HCT116 (cell line): ENCODE measurements around the gene CYP51A1. TPM values are rescaled to one million over a fixed set of nuclear protein-coding genes. Genes with fewer than 3 reads are reported as not detected.
"Not testable (repeated sequence)": the region's sequence is repeated elsewhere in the genome, so short reads cannot be mapped to it uniquely, and the experiment has no call there.

Experiments
- ATAC-seq: fragments of 200-7000 bp; cut with Tn5 transposase; 2 replicates; pipeline ENCODE4 v1.9.1; 2020; ENCODE audit warnings: mild to moderate bottlenecking, moderate library complexity
- BruUV-seq: library from RNA; stranded (reverse); fragments of 400-500 nt; replicated peaks from 2 replicates; lab custom pipeline; 2021; lab: Mats Ljungman, UMichigan
- CTCF ChIA-PET: fragments of 300-600 bp; sonication (Branson Sonifier 250); formaldehyde crosslinking; loops from one replicate; lab custom pipeline; 2021; ENCODE audit warnings: antibody characterized with exemption; lab: Charles Lee
- POLR2A ChIA-PET: fragments of 300-600, 350-600 bp; sonication (Branson Sonifier 250); formaldehyde crosslinking; loops from one replicate; lab custom pipeline; 2021; ENCODE audit warnings: antibody characterized with exemption; lab: Charles Lee
- RAD21 ChIA-PET, 2 experiments: fragments of 300-600 bp; sonication (Branson Sonifier 250); formaldehyde crosslinking; loops; one replicate each; lab custom pipeline; 2023; ENCODE audit warnings: low total read pairs in 2 of 2; ENCODE audit not compliant: uncharacterized antibody in 2 of 2, unreplicated experiment in 2 of 2, low non-redundant PET in 1 of 2; lab: Charles Lee
- DNase-seq: peaks from one replicate; pipeline ENCODE4 v3.0.0-alpha.2; 2010; ENCODE audit warnings: low read depth, low spot score
- H2AFZ ChIP-seq: fragments of 200-600 bp; shearing (Covaris generic), sonication (generic); 2 replicates; pipeline ENCODE4 v1.6.1; 2017; ENCODE audit warnings: low read depth, mixed run types, mixed read lengths, antibody characterized with exemption, low read length; ENCODE audit not compliant: poor library complexity, severe bottlenecking
- H3K27ac ChIP-seq: 2 replicates; pipeline ENCODE4 v1.5.1; 2012; ENCODE audit warnings: low read depth, low read length
- H3K27me3 ChIP-seq: fragments of 200-600 bp; sonication (generic); 2 replicates; pipeline ENCODE4 v1.6.1; 2016; ENCODE audit warnings: mixed run types, low read length, mixed read lengths; ENCODE audit not compliant: insufficient read depth
- H3K36me3 ChIP-seq, 2 experiments: fragments of 200-500 bp in 1 of 2; fragments of 200-600 bp in 1 of 2; sonication (Bioruptor generic) in 1 of 2; sonication (generic) in 1 of 2; 2 replicates each; pipeline versions ENCODE4 v1.5.1 to v1.6.1; 2014 to 2016; ENCODE audit warnings: low read length in 2 of 2, inconsistent platforms in 1 of 2, mixed read lengths in 1 of 2, mixed run types in 1 of 2; ENCODE audit not compliant: insufficient read depth in 2 of 2, control insufficient read depth in 1 of 2
- H3K4me1 ChIP-seq, 2 experiments: fragments of 200-600 bp in 1 of 2; sonication (generic) in 1 of 2; 2 replicates each; pipeline versions ENCODE4 v1.5.1 to v1.6.1; 2012 to 2017; ENCODE audit warnings: low read length in 2 of 2, inconsistent platforms in 1 of 2, mild to moderate bottlenecking in 1 of 2, mixed read lengths in 1 of 2, mixed run types in 1 of 2, moderate library complexity in 1 of 2; ENCODE audit not compliant: insufficient read depth in 2 of 2, control insufficient read depth in 1 of 2
- H3K4me2 ChIP-seq: fragments of 200-600 bp; sonication (generic); 2 replicates; pipeline ENCODE4 v1.6.1; 2017; ENCODE audit warnings: mixed run types, low read length, mixed read lengths
- H3K4me3 ChIP-seq, 2 experiments: fragments of 200-600 bp in 1 of 2; sonication (generic) in 1 of 2; replicated peaks in 1 of 2; 2 replicates each; pipeline ENCODE4 v1.5.1; 2011 to 2016; ENCODE audit warnings: low read length in 2 of 2, control low read depth in 1 of 2, low read depth in 1 of 2, mild to moderate bottlenecking in 1 of 2, mixed read lengths in 1 of 2, mixed run types in 1 of 2
- H3K79me2 ChIP-seq: fragments of 200-600 bp; sonication (generic); 2 replicates; pipeline ENCODE4 v1.6.1; 2017; ENCODE audit warnings: mild to moderate bottlenecking, mixed run types, low read length, moderate library complexity, mixed read lengths; ENCODE audit not compliant: insufficient read depth
- H3K9ac ChIP-seq: fragments of 200-600 bp; sonication (generic); 2 replicates; pipeline ENCODE4 v1.6.1; 2016; ENCODE audit warnings: low read length, mixed read lengths
- H3K9me2 ChIP-seq: fragments of 200-600 bp; sonication (generic), shearing (Covaris generic); 2 replicates; pipeline ENCODE4 v1.6.1; 2017; ENCODE audit warnings: mixed run types, mild to moderate bottlenecking, moderate library complexity; ENCODE audit not compliant: insufficient read depth
- H3K9me3 ChIP-seq, 2 experiments: fragments of 200-500 bp in 1 of 2; fragments of 200-600 bp in 1 of 2; sonication (Bioruptor generic) in 1 of 2; sonication (generic) in 1 of 2; 2 replicates each; pipeline ENCODE4 v1.6.1; 2014 to 2017; ENCODE audit warnings: low read length in 2 of 2, mixed read lengths in 2 of 2, inconsistent platforms in 1 of 2, low read depth in 1 of 2, mild to moderate bottlenecking in 1 of 2, mixed run types in 1 of 2, moderate library complexity in 1 of 2; ENCODE audit not compliant: control insufficient read depth in 1 of 2, insufficient read depth in 1 of 2
- H4K20me1 ChIP-seq: fragments of 200-600 bp; sonication (generic), shearing (Covaris generic); 2 replicates; pipeline ENCODE4 v1.6.1; 2017; ENCODE audit warnings: mixed run types, mild to moderate bottlenecking, moderate library complexity; ENCODE audit not compliant: insufficient read depth
- ATF3 ChIP-seq: IDR thresholded peaks from 2 replicates; pipeline ENCODE4 v1.6.1; 2012
- CBX3 ChIP-seq: IDR thresholded peaks from 2 replicates; pipeline ENCODE4 v1.6.1; 2012; ENCODE audit warnings: low read depth
- CEBPB ChIP-seq: IDR thresholded peaks from 2 replicates; pipeline ENCODE4 v1.6.1; 2012; ENCODE audit warnings: low read depth
- EGR1 ChIP-seq: IDR thresholded peaks from 2 replicates; pipeline ENCODE4 v1.6.1; 2012; ENCODE audit warnings: low read depth
- JUND ChIP-seq: IDR thresholded peaks from 2 replicates; pipeline ENCODE4 v1.6.1; 2012
- POLR2AphosphoS5 ChIP-seq: IDR thresholded peaks from 2 replicates; pipeline ENCODE4 v1.6.1; 2011; ENCODE audit warnings: mild to moderate bottlenecking, low read depth, low read length, moderate library complexity
- SIN3A ChIP-seq: IDR thresholded peaks from 2 replicates; pipeline ENCODE4 v1.6.1; 2012; ENCODE audit warnings: low read depth
- SRF ChIP-seq: IDR thresholded peaks from 2 replicates; pipeline ENCODE4 v1.6.1; 2012; ENCODE audit warnings: low read depth
- TCF7L2 ChIP-seq: IDR thresholded peaks from 2 replicates; pipeline ENCODE4 v1.7.0; 2011; ENCODE audit warnings: borderline replicate concordance, inconsistent platforms; ENCODE audit not compliant: insufficient read depth, insufficient read length; ENCODE audit errors: extremely low read depth
- ZBTB33 ChIP-seq: IDR thresholded peaks from 2 replicates; pipeline ENCODE4 v1.6.1; 2011; ENCODE audit warnings: mild to moderate bottlenecking, low read length, moderate library complexity; ENCODE audit not compliant: insufficient replicate concordance; ENCODE audit errors: extremely low read depth
- intact Hi-C: fragments of 100-400 bp; cut with micrococcal nuclease; formaldehyde crosslinking; loops from 2 replicates; pipeline ENCODE4 v1.10.0; 2022
- total RNA-seq: library from RNA; stranded (reverse); gene quantifications from one replicate; pipeline ENCODE4 v1.2.1, GENCODE V29; 2021; ENCODE audit not compliant: unreplicated experiment
- TF ChIP-seq, protein P1 (sequence below): IDR thresholded peaks from 2 replicates; pipeline ENCODE4 v1.6.1; 2012; ENCODE audit warnings: low read depth
- TF ChIP-seq, protein P2 (sequence below), 3 experiments: fragments of 200-600 bp in 1 of 3; sonication (generic) in 1 of 3; IDR thresholded peaks in 2 of 3; conservative IDR thresholded peaks in 1 of 3; 2 replicates each; pipeline ENCODE4 v1.5.1; 2012 to 2017; ENCODE audit warnings: low read depth in 2 of 3, low read length in 2 of 3, antibody characterized with exemption in 1 of 3, borderline replicate concordance in 1 of 3, control low read depth in 1 of 3, mild to moderate bottlenecking in 1 of 3, mixed read lengths in 1 of 3, mixed run types in 1 of 3, moderate library complexity in 1 of 3; ENCODE audit not compliant: insufficient read depth in 1 of 3

Gene CYP51A1
- total RNA-seq, 1 experiment from 2014 or later: 85.7 TPM

GRCh38 chr7:92083922-92084321 lies 50.4 kb downstream of the CYP51A1 start:
- intact Hi-C loops, ATAC-seq, RAD21 ChIA-PET, H2AFZ ChIP-seq, H3K27me3 ChIP-seq, H3K9me3 ChIP-seq, H3K9me2 ChIP-seq, H3K4me3 ChIP-seq, H3K9ac ChIP-seq, DNase-seq, BruUV-seq, H4K20me1 ChIP-seq, H3K27ac ChIP-seq, H3K4me1 ChIP-seq, POLR2A ChIA-PET, H3K4me2 ChIP-seq, H3K79me2 ChIP-seq, CTCF ChIA-PET: not testable (repeated sequence)
- H3K36me3 ChIP-seq: peaks cover 11 to 16% of the 10 kb centered on the region in 2 experiments; a peak in 2 of 4 replicates

DNA sequence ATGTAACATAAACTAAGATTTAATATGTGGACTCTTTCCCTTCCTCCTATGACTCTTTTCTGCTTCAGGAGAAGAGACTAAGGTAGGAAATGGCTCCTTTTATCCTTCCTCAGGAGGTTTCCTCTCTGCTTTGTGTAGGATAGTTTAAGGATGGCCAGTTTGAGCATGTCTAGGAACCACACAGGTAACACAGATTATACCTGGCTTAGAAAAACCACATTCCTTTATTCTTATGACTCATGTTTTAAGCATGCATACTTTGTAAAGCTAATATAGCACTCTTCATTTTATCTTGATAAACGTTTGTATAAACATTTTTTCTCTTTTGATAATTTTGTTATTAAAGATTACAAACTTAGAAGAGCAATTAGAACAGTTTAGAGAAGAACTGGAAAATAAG lies 57.8 kb downstream of the CYP51A1 start:
- Histone ChIP-seq H3K36me3 (peaks cover 0 to 2% of the 10 kb centered on the region in 2 experiments; a peak in 1 of 4 replicates), H3K27me3 (no peaks in the 10 kb centered on the region), H4K20me1 (no peaks in the 10 kb centered on the region), H3K4me3 (no peak overlapping the region), H3K9me2 (no peaks in the 10 kb centered on the region), H3K79me2 (no peaks in the 10 kb centered on the region), H3K9me3 (no peaks in the 10 kb centered on the region), H3K9ac (peak overlapping the region; percentile 14; the same call in 1 of the 2 replicates), H3K4me2 (peak overlapping the region; percentile 67), H3K4me1 (peaks cover 8 to 15% of the 10 kb centered on the region in 2 experiments), H2AFZ (no peak overlapping the region), H3K27ac (peak overlapping the region; percentile 41; the same call in 1 of the 2 replicates)
- RAD21 ChIA-PET: no interaction called here
- CTCF ChIA-PET: no interaction called here
- intact Hi-C loops: no loop called here
- DNase-seq: no peak
- POLR2A ChIA-PET: no interaction called here
- no TSS peak for BruUV-seq
- peak; percentile 92 for ATAC-seq
- TF ChIP-seq EGR1: no peak
- no peak for TF ChIP-seq ATF3
- TF ChIP-seq CBX3: no peak
- TF ChIP-seq JUND: peak; percentile 17; the same call in 1 of the 2 replicates
- TF ChIP-seq, protein P1, sequence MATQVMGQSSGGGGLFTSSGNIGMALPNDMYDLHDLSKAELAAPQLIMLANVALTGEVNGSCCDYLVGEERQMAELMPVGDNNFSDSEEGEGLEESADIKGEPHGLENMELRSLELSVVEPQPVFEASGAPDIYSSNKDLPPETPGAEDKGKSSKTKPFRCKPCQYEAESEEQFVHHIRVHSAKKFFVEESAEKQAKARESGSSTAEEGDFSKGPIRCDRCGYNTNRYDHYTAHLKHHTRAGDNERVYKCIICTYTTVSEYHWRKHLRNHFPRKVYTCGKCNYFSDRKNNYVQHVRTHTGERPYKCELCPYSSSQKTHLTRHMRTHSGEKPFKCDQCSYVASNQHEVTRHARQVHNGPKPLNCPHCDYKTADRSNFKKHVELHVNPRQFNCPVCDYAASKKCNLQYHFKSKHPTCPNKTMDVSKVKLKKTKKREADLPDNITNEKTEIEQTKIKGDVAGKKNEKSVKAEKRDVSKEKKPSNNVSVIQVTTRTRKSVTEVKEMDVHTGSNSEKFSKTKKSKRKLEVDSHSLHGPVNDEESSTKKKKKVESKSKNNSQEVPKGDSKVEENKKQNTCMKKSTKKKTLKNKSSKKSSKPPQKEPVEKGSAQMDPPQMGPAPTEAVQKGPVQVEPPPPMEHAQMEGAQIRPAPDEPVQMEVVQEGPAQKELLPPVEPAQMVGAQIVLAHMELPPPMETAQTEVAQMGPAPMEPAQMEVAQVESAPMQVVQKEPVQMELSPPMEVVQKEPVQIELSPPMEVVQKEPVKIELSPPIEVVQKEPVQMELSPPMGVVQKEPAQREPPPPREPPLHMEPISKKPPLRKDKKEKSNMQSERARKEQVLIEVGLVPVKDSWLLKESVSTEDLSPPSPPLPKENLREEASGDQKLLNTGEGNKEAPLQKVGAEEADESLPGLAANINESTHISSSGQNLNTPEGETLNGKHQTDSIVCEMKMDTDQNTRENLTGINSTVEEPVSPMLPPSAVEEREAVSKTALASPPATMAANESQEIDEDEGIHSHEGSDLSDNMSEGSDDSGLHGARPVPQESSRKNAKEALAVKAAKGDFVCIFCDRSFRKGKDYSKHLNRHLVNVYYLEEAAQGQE: no peak
- no peak for TF ChIP-seq SRF
- TF ChIP-seq CEBPB: no peak
- no peak for TF ChIP-seq POLR2AphosphoS5
- TF ChIP-seq ZBTB33: no peak
- TF ChIP-seq, protein P2, sequence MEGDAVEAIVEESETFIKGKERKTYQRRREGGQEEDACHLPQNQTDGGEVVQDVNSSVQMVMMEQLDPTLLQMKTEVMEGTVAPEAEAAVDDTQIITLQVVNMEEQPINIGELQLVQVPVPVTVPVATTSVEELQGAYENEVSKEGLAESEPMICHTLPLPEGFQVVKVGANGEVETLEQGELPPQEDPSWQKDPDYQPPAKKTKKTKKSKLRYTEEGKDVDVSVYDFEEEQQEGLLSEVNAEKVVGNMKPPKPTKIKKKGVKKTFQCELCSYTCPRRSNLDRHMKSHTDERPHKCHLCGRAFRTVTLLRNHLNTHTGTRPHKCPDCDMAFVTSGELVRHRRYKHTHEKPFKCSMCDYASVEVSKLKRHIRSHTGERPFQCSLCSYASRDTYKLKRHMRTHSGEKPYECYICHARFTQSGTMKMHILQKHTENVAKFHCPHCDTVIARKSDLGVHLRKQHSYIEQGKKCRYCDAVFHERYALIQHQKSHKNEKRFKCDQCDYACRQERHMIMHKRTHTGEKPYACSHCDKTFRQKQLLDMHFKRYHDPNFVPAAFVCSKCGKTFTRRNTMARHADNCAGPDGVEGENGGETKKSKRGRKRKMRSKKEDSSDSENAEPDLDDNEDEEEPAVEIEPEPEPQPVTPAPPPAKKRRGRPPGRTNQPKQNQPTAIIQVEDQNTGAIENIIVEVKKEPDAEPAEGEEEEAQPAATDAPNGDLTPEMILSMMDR (IDR thresholded peaks at IDR 0.05 in 2 of 3, conservative IDR thresholded peaks at IDR 0.05 in 1 of 3; ENCODE audit: borderline replicate concordance in 1 of 3, insufficient read depth in 1 of 3, low read depth in 2 of 3, low read length in 2 of 3): no peak
- no peak for TF ChIP-seq SIN3A
- no peak for TF ChIP-seq TCF7L2
